Epithelial cell of proximal tubule (primary cell): ENCODE data around the gene HHLA2. TPM values are rescaled to one million over a fixed set of nuclear protein-coding genes. Genes with fewer than 3 reads are reported as not detected.
"Not testable (repeated sequence)": the region's sequence is repeated elsewhere in the genome, so short reads cannot be mapped to it uniquely, and the experiment has no call there.

Experiments
- DNase-seq: peaks from one replicate; pipeline ENCODE4 v3.0.0-alpha.2; 2011; ENCODE audit warnings: low read depth
- H3K4me3 ChIP-seq: 2 replicates; pipeline ENCODE4 v1.5.1; 2011; ENCODE audit warnings: low read depth, mild to moderate bottlenecking, low read length
- CTCF ChIP-seq: conservative IDR thresholded peaks from 2 replicates; pipeline ENCODE4 v1.5.1; 2012; ENCODE audit warnings: low read depth, mild to moderate bottlenecking, low read length
- total RNA-seq: library from RNA; depleted of rRNA; stranded (reverse); fragments of >200 nt; gene quantifications from 2 replicates; pipeline ENCODE4 v1.2.3, GENCODE V29; 2015

Gene HHLA2
- 0.23 TPM in 1 of 2 replicates, not detected in the other for total RNA-seq

GRCh38 chr3:108296239-108296638 lies at the start of gene HHLA2:
HHLA2 (plus strand) TSS chr3:108296548; CDS start chr3:108351814, 55,266 bp downstream.
- peak; percentile 64 for DNase-seq
- no peak within 1 kb of the TSS for H3K4me3 ChIP-seq
- TF ChIP-seq CTCF = no peak

GRCh38 chr3:108250626-108251025 lies 45.7 kb upstream of the HHLA2 start:
- DNase-seq = peak; percentile 25
- no peak for TF ChIP-seq CTCF
- no peak overlapping the region for H3K4me3 ChIP-seq

GRCh38 chr3:108251265-108251664 lies 45.1 kb upstream of the HHLA2 start:
- DNase-seq = no peak
- H3K4me3 ChIP-seq = no peak overlapping the region
- no peak for TF ChIP-seq CTCF

- H3K4me3 ChIP-seq = no peak overlapping the region
- no peak for DNase-seq
- no peak for TF ChIP-seq CTCF
Measured at GRCh38 chr3:108251844-108252243, 44.5 kb upstream of the HHLA2 start.

GRCh38 chr3:108255131-108255530 lies 41.2 kb upstream of the HHLA2 start:
- H3K4me3 ChIP-seq = no peak overlapping the region
- no peak for TF ChIP-seq CTCF
- no peak for DNase-seq

- DNase-seq, H3K4me3 ChIP-seq: not testable (repeated sequence)
Measured at GRCh38 chr3:108264534-108265298, 31.6 kb upstream of the HHLA2 start.

GRCh38 chr3:108268235-108268634 lies 28.1 kb upstream of the HHLA2 start:
- DNase-seq = not testable (repeated sequence)

GRCh38 chr3:108271626-108272025 lies 24.7 kb upstream of the HHLA2 start:
- no peak for DNase-seq
- no peak overlapping the region for H3K4me3 ChIP-seq

More at GRCh38 chr3:108268235-108268634, 28.1 kb upstream of the HHLA2 start:
- H3K4me3 ChIP-seq = not testable (repeated sequence)

GRCh38 chr3:108279066-108279465 lies 17.3 kb upstream of the HHLA2 start:
- not testable (repeated sequence) for H3K4me3 ChIP-seq, DNase-seq

More at GRCh38 chr3:108271626-108272025, 24.7 kb upstream of the HHLA2 start:
- TF ChIP-seq CTCF = no peak
